Stimulated activated CD4-positive, alpha-beta T cell treated with anti-CD3 and anti-CD28 coated beads, Interleukin-12 subunit alpha, Interleukin-12 subunit beta, amount 100 ng/mL, for 4 hours (primary cell): ENCODE results near the gene BSPRY.
"Not testable (repeated sequence)": the region's sequence is repeated elsewhere in the genome, so short reads cannot be mapped to it uniquely, and the experiment has no call there.

Experiments
- DNase-seq: peaks from one replicate; pipeline ENCODE4 v3.0.0-alpha.2; 2020

The BSPRY gene

DNA sequence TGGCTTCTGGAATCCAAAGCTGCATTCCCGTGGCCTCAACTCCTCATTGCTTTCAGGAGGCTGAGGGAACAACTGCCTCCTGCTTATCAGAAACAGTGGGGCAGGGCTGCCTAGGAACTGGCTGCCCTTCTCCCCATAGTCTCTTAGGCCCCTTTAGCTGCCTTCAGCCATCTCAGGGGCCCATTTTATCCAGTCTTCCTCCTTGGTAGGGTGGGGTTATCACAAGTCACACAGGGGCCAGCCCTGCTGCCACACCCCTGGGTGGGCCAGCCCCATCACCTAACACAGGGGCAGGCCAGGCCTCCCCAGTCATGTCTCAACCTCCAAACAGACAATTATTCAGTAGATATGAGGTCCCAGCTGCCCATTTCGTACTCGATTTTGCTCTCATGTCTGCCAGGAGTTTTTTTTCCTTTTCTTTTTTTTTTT, 47.9 kb downstream of the BSPRY start:
- no peak for DNase-seq

DNA sequence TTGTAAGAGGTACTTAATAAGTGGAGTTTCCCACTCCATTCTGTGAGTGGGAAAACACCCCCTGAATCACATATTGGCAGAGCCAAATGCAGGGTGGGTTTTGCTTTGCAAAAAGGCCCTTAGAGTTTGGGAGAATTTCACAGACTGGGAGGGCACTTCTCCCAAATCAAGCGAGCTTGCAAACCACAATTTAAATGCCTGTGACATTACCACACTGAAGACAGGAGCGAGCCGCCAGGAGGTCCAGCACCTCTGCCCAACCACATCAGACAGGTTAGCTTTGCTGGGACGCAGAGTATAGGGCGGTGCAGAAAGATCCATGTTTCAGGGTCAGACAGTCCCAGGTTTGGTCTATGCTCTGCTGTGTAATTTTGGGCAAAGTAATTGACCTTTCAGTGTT, 49.5 kb downstream of the BSPRY start:
- no peak for DNase-seq

DNA sequence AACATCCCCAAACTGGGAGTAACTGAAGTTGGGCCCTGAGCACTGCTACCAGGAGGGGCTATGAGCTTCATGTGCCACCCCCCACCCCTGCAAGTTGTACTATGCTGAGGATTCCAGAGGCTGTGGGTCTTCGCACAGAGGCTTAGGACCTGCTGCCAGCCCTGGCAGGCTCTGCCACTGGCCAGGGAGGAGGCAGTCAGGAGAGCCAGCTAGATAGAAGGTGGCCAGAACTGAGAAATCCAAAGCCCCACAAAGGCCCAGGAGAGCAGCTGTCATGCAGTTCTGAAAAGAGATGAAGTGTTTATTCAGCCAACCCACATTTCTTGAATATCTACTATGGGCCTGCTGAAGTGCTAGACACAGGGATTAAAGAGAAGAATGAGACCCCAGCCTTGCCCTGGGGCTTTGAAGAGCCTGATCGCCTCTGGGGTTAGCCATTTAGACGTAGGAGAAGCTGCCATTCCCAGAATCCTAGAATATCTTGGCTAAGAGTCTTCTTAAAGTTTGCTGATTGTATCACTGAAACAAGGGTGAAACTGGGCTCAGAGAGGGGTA, 50.4 kb downstream of the BSPRY start:
- DNase-seq: no peak

DNA sequence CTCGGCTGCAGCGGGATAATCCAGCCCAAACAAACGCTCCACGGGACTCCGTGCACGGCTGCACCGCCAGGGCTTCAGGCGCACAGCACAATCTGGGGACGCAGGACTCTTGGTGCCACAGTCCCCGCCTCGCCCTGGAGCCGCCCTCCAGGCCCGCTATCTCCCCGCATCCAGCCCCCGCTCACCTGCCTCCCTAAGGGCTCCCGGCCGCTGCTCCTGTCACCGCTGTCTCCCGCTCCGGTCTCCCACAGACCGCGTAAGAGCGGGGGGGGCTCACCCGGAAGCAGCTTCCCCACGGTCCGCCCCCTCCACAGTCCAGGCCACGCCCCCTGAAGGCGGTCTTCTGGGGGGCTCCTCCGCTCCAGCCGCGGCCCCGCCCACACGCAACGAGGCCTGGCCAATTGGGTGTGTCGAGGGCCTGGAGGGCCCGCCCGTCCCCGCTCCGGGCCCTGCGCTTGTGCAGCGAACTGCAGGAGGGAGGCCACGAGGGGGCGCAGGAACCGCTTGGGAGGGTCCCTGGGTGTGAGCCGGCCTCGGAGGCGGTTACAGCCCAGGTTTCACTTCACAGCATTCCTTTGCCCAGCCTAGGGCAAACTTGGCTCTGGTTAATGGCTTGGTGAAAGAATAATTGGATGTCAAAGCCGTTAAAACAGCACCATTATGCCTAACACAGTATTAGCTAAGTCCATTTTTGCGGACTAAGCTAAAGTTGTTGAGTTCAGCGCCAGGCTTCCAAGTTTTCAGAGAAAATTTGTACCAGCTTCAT, 51.9 kb downstream of the BSPRY start, which contains the start of gene ALAD:
TSS of gene ALAD (minus strand) at position 258 of the 766 bp plus-strand sequence. CDS start 7,725 bp downstream, outside the sequence.
- peak; percentile 99 for DNase-seq

DNA sequence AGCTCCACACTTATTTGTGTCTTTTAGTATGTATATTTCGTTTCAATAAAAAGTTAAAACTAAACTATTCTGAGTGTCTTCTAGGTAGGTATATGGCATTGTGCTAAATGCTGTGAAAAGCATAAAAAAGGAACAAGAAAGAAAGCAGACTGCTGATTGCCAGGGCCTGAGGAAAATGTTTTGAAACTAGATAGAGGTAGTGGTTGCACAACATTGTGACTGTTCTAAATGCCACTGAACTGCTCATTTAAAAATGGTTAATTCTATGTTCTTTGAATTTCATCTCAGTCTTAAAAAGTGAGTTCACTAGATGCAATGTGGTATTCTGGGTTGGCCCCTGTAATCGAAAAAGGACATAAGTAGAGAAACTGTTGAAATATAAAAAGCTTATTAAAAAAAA, 54.3 kb downstream of the BSPRY start:
- DNase-seq: no peak

DNA sequence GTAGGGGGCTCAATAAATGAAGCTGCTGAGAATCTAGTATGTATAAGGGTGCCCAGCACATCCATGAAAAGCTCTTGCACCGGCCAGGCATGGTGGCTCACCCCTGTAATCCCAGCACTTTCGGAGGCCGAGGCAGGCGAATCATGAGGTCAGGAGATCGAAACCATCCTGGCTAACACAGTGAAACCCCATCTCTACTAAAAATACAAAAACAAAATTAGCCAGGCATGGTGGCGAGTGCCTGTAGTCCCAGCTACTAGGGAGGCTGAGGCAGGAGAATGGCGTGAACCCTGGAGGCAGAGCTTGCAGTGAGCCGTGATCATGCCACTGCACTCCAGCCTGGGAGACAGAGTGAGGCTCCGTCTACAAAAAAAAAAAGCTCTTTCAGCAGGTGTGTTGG, 57.0 kb downstream of the BSPRY start:
- DNase-seq: not testable (repeated sequence)

DNA sequence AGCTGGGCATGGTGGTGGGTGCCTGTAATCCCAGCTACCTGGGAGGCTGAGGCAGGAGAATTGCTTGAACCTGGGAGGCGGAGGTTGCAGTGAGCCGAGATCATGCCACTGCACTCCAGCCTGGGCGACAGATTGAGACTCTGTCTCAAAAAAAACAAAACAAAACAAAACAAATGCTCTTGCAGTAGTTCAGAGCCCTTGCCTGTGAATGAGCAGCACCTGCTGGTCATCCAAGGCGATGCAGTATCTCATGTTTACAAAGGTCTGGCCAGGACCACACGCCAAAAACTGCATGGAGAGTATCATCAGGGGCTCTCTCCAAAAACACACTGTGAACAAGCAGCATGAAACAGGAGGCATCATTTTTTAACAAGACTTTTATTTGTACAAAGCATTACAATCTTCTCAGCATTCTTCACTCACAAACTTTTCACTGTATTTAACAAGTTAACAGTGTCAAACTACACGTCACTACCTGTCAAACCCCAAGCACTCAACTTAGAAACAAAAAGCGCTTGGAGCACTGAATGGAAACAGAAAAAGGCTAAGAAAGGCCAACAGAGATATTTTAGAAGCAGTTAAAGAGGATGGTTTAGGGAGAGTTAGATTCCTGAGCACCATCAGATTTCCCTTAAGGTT, 57.7 kb downstream of the BSPRY start:
- DNase-seq: peak; percentile 28

DNA sequence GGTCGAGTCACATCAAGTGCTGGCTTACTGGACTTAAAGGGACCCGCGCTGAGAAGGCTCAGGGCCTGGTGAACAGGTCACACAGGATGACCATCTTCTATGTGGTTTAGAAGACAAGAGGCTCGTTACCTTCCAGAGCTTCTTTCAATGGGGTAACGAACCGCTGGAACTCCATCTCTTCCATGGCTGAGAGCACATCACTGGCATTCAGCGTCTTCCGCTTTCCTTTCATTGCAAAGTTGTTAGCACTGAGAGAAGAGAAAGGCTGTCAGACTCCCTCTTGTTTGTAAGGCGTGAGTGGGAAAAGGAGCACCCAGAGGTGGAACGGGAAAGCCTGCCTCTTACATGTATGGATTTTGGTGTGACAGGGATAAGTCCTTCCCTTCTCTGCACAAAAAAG, 60.1 kb downstream of the BSPRY start:
- no peak for DNase-seq

DNA sequence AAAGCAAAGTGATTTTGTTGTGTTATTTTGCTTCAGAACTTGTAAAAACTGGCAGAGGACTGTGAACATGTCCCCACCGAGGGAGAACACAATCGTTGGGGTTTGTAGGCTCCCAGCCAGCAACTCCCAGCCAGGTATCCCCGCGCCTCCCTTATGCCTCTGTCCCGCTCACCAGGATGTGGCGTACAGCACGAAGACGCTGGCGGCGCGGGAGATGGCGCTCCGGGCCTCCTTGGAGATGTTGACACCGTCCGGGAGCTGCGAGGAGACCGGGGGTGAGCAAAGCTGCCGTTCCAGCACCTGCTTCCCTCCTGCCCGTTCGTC, 60.5 kb downstream of the BSPRY start:
- no peak for DNase-seq

DNA sequence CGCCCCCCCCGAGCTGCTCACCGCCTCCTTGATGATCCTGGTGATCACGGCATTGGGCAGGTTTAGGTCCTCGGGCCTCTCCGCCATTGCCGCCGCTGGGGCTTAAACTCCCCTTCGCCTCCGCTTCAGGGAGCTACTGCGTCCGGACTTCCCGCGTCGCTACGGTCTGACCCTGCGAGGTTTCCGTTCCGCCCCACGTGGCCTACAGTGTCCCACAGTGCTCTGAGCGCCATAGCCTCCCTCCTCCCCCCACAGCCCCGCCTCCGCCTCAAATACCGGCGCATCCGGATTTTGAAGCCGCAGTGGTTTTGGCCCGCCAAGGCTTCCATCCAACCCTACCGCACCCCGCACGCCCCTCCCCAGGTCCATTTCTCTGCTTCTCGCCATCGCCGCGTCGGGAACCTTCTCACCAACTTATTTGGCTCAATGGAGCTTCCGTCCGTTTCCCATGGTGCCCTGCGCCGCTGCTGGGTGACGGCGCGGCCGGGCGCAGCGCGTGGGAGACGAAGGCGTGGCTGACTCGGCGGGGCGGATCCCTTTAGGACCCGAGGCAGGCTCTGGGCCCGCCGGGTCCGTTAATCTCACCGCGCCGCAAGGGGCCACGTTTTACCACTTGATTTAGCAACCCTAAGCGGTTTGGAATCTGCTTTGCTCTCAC, 61.0 kb downstream of the BSPRY start, which contains the start of the genes C9orf43 and POLE3:
TSS of gene C9orf43 (plus strand) at position 541 of the 658 bp plus-strand sequence. CDS start 2,747 bp downstream, outside the sequence.
TSS of gene POLE3 (minus strand) at position 469 of the 658 bp plus-strand sequence. CDS start at position 87, 382 bp downstream.
- DNase-seq: peak; percentile 95

DNA sequence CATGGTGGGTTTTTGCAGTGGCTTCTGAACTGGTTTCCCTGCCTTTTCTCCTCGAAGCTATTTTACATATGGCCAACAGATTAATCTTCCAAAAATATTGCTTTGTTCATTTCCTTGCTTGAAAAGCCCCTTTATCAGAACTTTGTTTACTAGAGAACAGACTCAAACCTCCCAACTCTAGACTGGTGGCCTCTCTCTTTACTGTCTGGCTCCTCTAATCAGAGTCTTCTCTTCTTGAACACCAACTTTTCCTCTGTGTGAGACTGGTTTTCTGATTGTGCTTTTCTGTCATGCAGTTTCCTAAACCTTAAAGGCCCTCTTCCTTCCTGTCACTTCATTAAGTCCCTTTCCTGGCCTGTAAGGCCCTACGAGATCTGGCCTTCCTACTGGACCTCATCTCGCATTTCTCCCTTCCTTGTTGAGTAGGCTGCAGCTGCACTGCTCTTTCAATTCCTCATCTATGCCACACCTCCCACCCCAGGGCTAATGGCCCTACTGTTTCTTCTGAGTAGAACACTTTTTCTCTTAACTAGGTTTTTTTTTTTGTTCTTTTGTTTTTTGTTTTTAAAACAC, 66.9 kb downstream of the BSPRY start:
- no peak for DNase-seq

DNA sequence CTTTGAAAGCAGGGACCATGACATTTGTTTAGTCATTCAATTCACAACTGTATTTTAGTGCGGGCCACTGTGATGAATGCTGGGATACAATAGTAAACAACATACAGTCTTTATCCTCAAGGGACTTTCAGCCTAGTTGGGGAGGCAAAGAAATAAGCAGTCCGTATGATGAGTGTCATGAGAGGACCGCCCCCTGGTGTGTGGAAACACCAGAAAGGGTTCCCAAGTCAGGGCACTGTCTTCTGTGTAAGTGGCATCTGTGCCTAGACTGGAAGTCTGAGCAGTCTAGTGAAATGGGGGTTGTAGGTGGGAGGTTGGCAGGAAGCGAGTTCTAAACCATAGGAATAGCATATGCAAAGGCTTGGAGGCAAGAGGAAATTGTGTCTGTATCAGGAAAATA, 68.0 kb downstream of the BSPRY start:
- no peak for DNase-seq
